GM12865 (cell line): Measurements from ENCODE around the gene WDFY4.

Experiments
- DNase-seq: peaks from one replicate; pipeline ENCODE4 v3.0.0; 2010; ENCODE audit warnings: low read depth
- H3K4me3 ChIP-seq: 2 replicates; pipeline ENCODE4 v1.5.1; 2011; ENCODE audit warnings: mild to moderate bottlenecking, low read depth, low read length, control low read depth
- CTCF ChIP-seq: IDR thresholded peaks from 2 replicates; pipeline ENCODE4 v1.5.1; 2011; ENCODE audit warnings: low read length, control low read depth, low read depth, inconsistent platforms; ENCODE audit not compliant: insufficient read depth; ENCODE audit errors: missing control alignments

The WDFY4 gene

GRCh38 chr10:48731141-48731540 is 46.5 kb downstream of the WDFY4 start:
- H3K4me3 ChIP-seq = no peak overlapping the region
- DNase-seq = no peak
- TF ChIP-seq CTCF = no peak

GRCh38 chr10:48731654-48732053 is 47.0 kb downstream of the WDFY4 start:
- no peak for TF ChIP-seq CTCF
- no peak overlapping the region for H3K4me3 ChIP-seq
- DNase-seq = no peak

- TF ChIP-seq CTCF = no peak
- no peak overlapping the region for H3K4me3 ChIP-seq
- no peak for DNase-seq
These were observed 48.7 kb downstream of the WDFY4 start for GRCh38 chr10:48733329-48733728.

- DNase-seq = no peak
- H3K4me3 ChIP-seq = no peak overlapping the region
- no peak for TF ChIP-seq CTCF
These were observed 51.2 kb downstream of the WDFY4 start for GRCh38 chr10:48735836-48736390.

- no peak for DNase-seq
- no peak for TF ChIP-seq CTCF
- no peak overlapping the region for H3K4me3 ChIP-seq
These were observed 51.9 kb downstream of the WDFY4 start for GRCh38 chr10:48736596-48736995.

GRCh38 chr10:48737886-48738285 is 53.2 kb downstream of the WDFY4 start:
- DNase-seq = no peak
- TF ChIP-seq CTCF = no peak
- no peak overlapping the region for H3K4me3 ChIP-seq

GRCh38 chr10:48739170-48739569 is 54.5 kb downstream of the WDFY4 start:
- no peak overlapping the region for H3K4me3 ChIP-seq
- DNase-seq = no peak
- no peak for TF ChIP-seq CTCF
